ENCODE data around the gene SNORC.

Gene SNORC

DNA sequence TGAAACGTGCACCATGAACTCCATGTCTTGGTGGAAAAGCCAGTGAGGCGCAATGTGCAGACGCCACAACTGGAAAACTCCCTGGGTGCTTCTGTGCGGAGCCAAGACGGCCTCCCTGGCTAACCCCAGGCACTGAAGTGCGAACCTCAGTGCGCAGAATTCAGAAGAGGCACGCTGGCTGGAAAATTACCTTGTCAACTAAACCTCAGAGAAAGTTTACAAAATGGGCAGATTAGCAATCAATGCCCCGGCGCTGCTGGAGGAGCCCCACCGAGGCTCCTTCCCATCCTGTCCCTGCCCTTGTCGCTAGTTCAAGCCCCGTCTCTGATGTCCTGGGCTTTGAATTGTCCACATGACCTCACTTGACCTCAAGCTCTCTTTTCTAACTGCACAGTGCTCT, 22.2 kb downstream of the SNORC start:
- no peaks in the 10 kb centered on the region for H3K79me2 ChIP-seq (ENCODE audit: control insufficient read depth, insufficient read depth, low read length)
- no peak overlapping the region for H2AK5ac ChIP-seq (ENCODE audit: low read length)
- H3K4me1 ChIP-seq (ENCODE audit: control insufficient read depth, low read depth, low read length), result no peaks in the 10 kb centered on the region
- DNase-seq, result no peak
- H3K36me3 ChIP-seq (ENCODE audit: control insufficient read depth, insufficient read depth, low read length), result no peaks in the 10 kb centered on the region
- no peak overlapping the region for H3K4ac ChIP-seq (ENCODE audit: low read depth, low read length)
- H3K23ac ChIP-seq (ENCODE audit: low read length), result no peak overlapping the region
- no peak overlapping the region for H3K18ac ChIP-seq (ENCODE audit: low read length)
- no peak overlapping the region for H3K56ac ChIP-seq (ENCODE audit: low read length)
- no peak overlapping the region for H2BK5ac ChIP-seq (ENCODE audit: low read length)
- no peak overlapping the region for H3K9ac ChIP-seq (ENCODE audit: low read length)
- WGBS (ENCODE audit: extremely low coverage, insufficient coverage, low lambda C conversion rate), result no CpG with 5 or more reads among the region's 13 CpGs
- H2BK15ac ChIP-seq (replicated peaks; ENCODE audit: low read depth), result no peak overlapping the region
- no peak overlapping the region for H3K4me3 ChIP-seq (ENCODE audit: low read length)
- H2BK120ac ChIP-seq (ENCODE audit: low read depth, low read length), result no peak overlapping the region
- no peak overlapping the region for H3K4me2 ChIP-seq (ENCODE audit: low read length)
- H3K79me1 ChIP-seq (ENCODE audit: low read length), result no peaks in the 10 kb centered on the region
- no peak overlapping the region for H3K27ac ChIP-seq (ENCODE audit: low read depth, low read length)
- no peak overlapping the region for H4K5ac ChIP-seq (ENCODE audit: low read length)
- H4K8ac ChIP-seq (ENCODE audit: low read depth, low read length), result no peak overlapping the region
- no peaks in the 10 kb centered on the region for H3K27me3 ChIP-seq (ENCODE audit: insufficient read depth, low read length, poor library complexity)

DNA sequence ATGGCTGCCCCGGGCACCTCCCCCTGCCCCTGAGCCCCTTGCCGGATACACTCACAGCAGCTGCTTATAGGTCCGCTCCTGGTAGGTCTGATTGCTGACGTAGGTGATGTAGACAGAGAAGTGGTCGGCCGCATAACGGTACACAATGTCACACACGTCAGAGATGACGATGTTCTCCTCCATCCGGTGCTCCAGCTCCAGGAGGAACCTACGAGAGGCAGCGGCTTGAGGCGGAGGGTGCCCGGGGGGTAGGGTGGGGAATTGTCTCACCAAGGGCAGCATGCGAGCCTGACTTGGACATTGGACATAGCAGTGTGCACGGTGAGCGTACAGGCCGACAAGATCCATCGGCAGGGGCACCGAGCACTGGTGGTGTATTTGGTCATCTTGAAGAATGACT, 22.8 kb downstream of the SNORC start:
- Histone ChIP-seq H2BK120ac (ENCODE audit: low read depth, low read length) (no peak overlapping the region), H3K27ac (ENCODE audit: low read depth, low read length) (no peak overlapping the region), H4K5ac (ENCODE audit: low read length) (no peak overlapping the region), H3K9ac (ENCODE audit: low read length) (no peak overlapping the region), H3K79me2 (ENCODE audit: control insufficient read depth, insufficient read depth, low read length) (no peaks in the 10 kb centered on the region), H3K4ac (ENCODE audit: low read depth, low read length) (no peak overlapping the region), H4K8ac (ENCODE audit: low read depth, low read length) (no peak overlapping the region), H3K4me2 (ENCODE audit: low read length) (no peak overlapping the region), H2BK15ac (replicated peaks; ENCODE audit: low read depth) (no peak overlapping the region), H3K36me3 (ENCODE audit: control insufficient read depth, insufficient read depth, low read length) (no peaks in the 10 kb centered on the region), H2BK5ac (ENCODE audit: low read length) (no peak overlapping the region), H3K4me3 (ENCODE audit: low read length) (no peak overlapping the region), H3K18ac (ENCODE audit: low read length) (no peak overlapping the region), H2AK5ac (ENCODE audit: low read length) (no peak overlapping the region), H3K23ac (ENCODE audit: low read length) (no peak overlapping the region), H3K79me1 (ENCODE audit: low read length) (no peaks in the 10 kb centered on the region), H3K56ac (ENCODE audit: low read length) (no peak overlapping the region), H3K4me1 (ENCODE audit: control insufficient read depth, low read depth, low read length) (no peaks in the 10 kb centered on the region), H3K27me3 (ENCODE audit: insufficient read depth, low read length, poor library complexity) (no peaks in the 10 kb centered on the region)
- no peak for DNase-seq
- WGBS (ENCODE audit: extremely low coverage, insufficient coverage, low lambda C conversion rate), result no CpG with 5 or more reads among the region's 20 CpGs

DNA sequence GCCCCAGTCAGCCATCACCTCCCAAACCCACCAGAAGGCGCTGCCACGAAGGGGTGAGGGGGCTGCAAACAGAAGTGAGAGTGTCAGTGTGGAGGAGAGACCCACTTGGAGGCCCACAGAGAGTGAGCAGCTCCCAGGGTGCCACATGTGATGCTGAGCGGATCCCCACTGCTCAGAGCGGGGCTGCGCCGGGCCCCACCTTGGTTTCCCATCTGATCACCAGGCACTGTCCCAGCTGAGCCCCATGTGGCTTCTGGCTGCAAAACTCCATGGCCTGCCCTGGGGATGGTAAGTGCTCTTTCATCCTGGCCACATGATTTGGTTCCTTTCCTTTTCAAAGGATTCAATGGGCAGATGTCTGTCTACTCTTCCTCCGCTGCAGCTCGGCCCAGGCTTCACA, 23.8 kb downstream of the SNORC start:
- no CpG with 5 or more reads among the region's 8 CpGs for WGBS (ENCODE audit: extremely low coverage, insufficient coverage, low lambda C conversion rate)

DNA sequence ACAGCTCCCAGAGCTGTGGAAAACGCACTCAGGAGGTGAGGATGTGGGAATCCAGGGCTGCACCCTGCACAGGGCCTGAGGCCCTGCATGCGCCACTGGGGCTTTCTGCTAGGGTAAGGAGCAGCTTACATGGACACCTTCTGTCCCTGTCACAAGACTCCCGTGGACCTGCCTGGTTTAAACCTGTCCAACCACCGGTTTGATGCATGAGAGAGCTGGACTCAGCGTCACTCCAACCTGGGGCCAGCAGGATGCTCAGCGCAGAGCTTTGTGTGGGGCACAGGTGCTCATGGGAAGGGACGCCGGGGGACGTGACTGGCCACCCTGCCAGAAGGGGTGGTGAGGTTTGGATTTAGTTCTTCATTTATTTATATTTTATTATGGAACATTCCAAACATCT, 24.2 kb downstream of the SNORC start:
- no peak overlapping the region for H3K4ac ChIP-seq (ENCODE audit: low read depth, low read length)
- no peak overlapping the region for H3K4me3 ChIP-seq (ENCODE audit: low read length)
- H3K27ac ChIP-seq (ENCODE audit: low read depth, low read length), result no peak overlapping the region
- no peaks in the 10 kb centered on the region for H3K79me1 ChIP-seq (ENCODE audit: low read length)
- no peak for DNase-seq
- no peak overlapping the region for H4K5ac ChIP-seq (ENCODE audit: low read length)
- H3K36me3 ChIP-seq (ENCODE audit: control insufficient read depth, insufficient read depth, low read length), result no peaks in the 10 kb centered on the region
- WGBS (ENCODE audit: extremely low coverage, insufficient coverage, low lambda C conversion rate), result no CpG with 5 or more reads among the region's 9 CpGs
- no peak overlapping the region for H3K23ac ChIP-seq (ENCODE audit: low read length)
- no peak overlapping the region for H2BK15ac ChIP-seq (replicated peaks; ENCODE audit: low read depth)
- H3K4me2 ChIP-seq (ENCODE audit: low read length), result no peak overlapping the region
- H2BK120ac ChIP-seq (ENCODE audit: low read depth, low read length), result no peak overlapping the region
- H3K4me1 ChIP-seq (ENCODE audit: control insufficient read depth, low read depth, low read length), result no peaks in the 10 kb centered on the region
- no peak overlapping the region for H3K9ac ChIP-seq (ENCODE audit: low read length)
- H4K8ac ChIP-seq (ENCODE audit: low read depth, low read length), result no peak overlapping the region
- no peak overlapping the region for H3K18ac ChIP-seq (ENCODE audit: low read length)
- H3K56ac ChIP-seq (ENCODE audit: low read length), result no peak overlapping the region
- H2BK5ac ChIP-seq (ENCODE audit: low read length), result no peak overlapping the region
- H3K79me2 ChIP-seq (ENCODE audit: control insufficient read depth, insufficient read depth, low read length), result no peaks in the 10 kb centered on the region
- H2AK5ac ChIP-seq (ENCODE audit: low read length), result no peak overlapping the region
- no peaks in the 10 kb centered on the region for H3K27me3 ChIP-seq (ENCODE audit: insufficient read depth, low read length, poor library complexity)

More for the DNA sequence above, 23.8 kb downstream of the SNORC start:
- no peak overlapping the region for H3K4ac ChIP-seq (ENCODE audit: low read depth, low read length)
- no peak overlapping the region for H3K18ac ChIP-seq (ENCODE audit: low read length)
- no peak overlapping the region for H3K23ac ChIP-seq (ENCODE audit: low read length)
- H2BK120ac ChIP-seq (ENCODE audit: low read depth, low read length), result no peak overlapping the region
- H2BK15ac ChIP-seq (replicated peaks; ENCODE audit: low read depth), result no peak overlapping the region
- H3K79me1 ChIP-seq (ENCODE audit: low read length), result no peaks in the 10 kb centered on the region
- H3K36me3 ChIP-seq (ENCODE audit: control insufficient read depth, insufficient read depth, low read length), result no peaks in the 10 kb centered on the region
- no peaks in the 10 kb centered on the region for H3K27me3 ChIP-seq (ENCODE audit: insufficient read depth, low read length, poor library complexity)
- no peak for DNase-seq
- no peaks in the 10 kb centered on the region for H3K79me2 ChIP-seq (ENCODE audit: control insufficient read depth, insufficient read depth, low read length)
- H3K4me2 ChIP-seq (ENCODE audit: low read length), result no peak overlapping the region
- no peak overlapping the region for H4K8ac ChIP-seq (ENCODE audit: low read depth, low read length)
- H3K56ac ChIP-seq (ENCODE audit: low read length), result no peak overlapping the region
- no peak overlapping the region for H3K27ac ChIP-seq (ENCODE audit: low read depth, low read length)
- H4K5ac ChIP-seq (ENCODE audit: low read length), result no peak overlapping the region
- H3K4me3 ChIP-seq (ENCODE audit: low read length), result no peak overlapping the region
- no peak overlapping the region for H3K9ac ChIP-seq (ENCODE audit: low read length)
- H3K4me1 ChIP-seq (ENCODE audit: control insufficient read depth, low read depth, low read length), result no peaks in the 10 kb centered on the region
- no peak overlapping the region for H2AK5ac ChIP-seq (ENCODE audit: low read length)
- H2BK5ac ChIP-seq (ENCODE audit: low read length), result no peak overlapping the region

DNA sequence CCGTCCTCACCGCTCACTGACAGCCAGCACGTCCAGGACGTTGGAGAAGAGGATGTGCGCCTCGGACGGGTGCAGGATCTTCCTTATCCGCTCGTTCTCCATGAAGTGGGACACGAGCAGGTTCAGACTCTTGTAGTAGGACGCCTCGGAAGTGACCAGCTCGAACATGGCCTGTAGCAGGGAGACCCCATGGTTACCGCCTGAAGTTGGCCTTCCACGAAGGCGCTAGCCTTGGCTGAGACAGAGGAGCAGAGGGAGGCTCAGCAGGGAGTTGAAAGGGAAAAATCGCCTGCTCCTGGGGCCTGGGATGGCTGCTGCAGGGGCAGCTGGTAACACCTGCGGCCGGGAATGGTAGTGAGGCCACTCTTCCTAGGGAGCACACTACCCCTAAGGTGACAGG, 24.7 kb downstream of the SNORC start:
- WGBS (ENCODE audit: extremely low coverage, insufficient coverage, low lambda C conversion rate), result no CpG with 5 or more reads among the region's 19 CpGs
- H3K79me1 ChIP-seq (ENCODE audit: low read length), result no peaks in the 10 kb centered on the region

DNA sequence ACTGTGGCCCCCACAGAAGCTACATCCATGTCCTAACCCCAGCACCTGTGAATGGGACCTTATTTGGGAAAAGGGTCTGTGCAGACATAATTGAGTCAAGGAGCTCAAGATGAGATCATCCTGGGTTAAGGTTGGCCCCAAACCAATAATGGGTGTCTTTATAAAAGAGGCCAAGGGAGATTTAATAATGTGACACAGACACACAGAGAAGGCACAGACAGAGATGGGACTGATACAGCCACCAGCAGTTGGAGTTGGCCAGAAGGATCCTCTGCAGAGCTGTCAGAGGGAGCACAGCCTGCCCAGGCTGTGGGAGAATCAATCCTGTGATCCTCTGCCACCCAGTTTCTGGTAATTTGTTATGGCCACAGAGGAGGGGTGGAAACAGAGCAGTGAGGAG, 26.0 kb downstream of the SNORC start:
- H3K4ac ChIP-seq (ENCODE audit: low read depth, low read length), result no peak overlapping the region
- H4K8ac ChIP-seq (ENCODE audit: low read depth, low read length), result no peak overlapping the region
- H3K27me3 ChIP-seq (ENCODE audit: insufficient read depth, low read length, poor library complexity), result no peaks in the 10 kb centered on the region
- no peak overlapping the region for H3K4me2 ChIP-seq (ENCODE audit: low read length)
- no peak overlapping the region for H2AK5ac ChIP-seq (ENCODE audit: low read length)
- no peak overlapping the region for H3K18ac ChIP-seq (ENCODE audit: low read length)
- H3K23ac ChIP-seq (ENCODE audit: low read length), result no peak overlapping the region
- H2BK15ac ChIP-seq (replicated peaks; ENCODE audit: low read depth), result no peak overlapping the region
- no peak overlapping the region for H3K56ac ChIP-seq (ENCODE audit: low read length)
- no peak overlapping the region for H3K27ac ChIP-seq (ENCODE audit: low read depth, low read length)
- no peak overlapping the region for H3K9ac ChIP-seq (ENCODE audit: low read length)
- H2BK120ac ChIP-seq (ENCODE audit: low read depth, low read length), result no peak overlapping the region
- H2BK5ac ChIP-seq (ENCODE audit: low read length), result no peak overlapping the region
- H3K79me2 ChIP-seq (ENCODE audit: control insufficient read depth, insufficient read depth, low read length), result no peaks in the 10 kb centered on the region
- H3K79me1 ChIP-seq (ENCODE audit: low read length), result no peaks in the 10 kb centered on the region
- no peak overlapping the region for H3K4me3 ChIP-seq (ENCODE audit: low read length)
- no peaks in the 10 kb centered on the region for H3K36me3 ChIP-seq (ENCODE audit: control insufficient read depth, insufficient read depth, low read length)
- DNase-seq, result no peak
- no peaks in the 10 kb centered on the region for H3K4me1 ChIP-seq (ENCODE audit: control insufficient read depth, low read depth, low read length)
- H4K5ac ChIP-seq (ENCODE audit: low read length), result no peak overlapping the region

More for the DNA sequence above, 24.7 kb downstream of the SNORC start:
- H2BK5ac ChIP-seq (ENCODE audit: low read length), result no peak overlapping the region
- no peak overlapping the region for H3K4me2 ChIP-seq (ENCODE audit: low read length)
- no peak overlapping the region for H2BK120ac ChIP-seq (ENCODE audit: low read depth, low read length)
- no peak overlapping the region for H4K5ac ChIP-seq (ENCODE audit: low read length)
- H2AK5ac ChIP-seq (ENCODE audit: low read length), result no peak overlapping the region
- no peak overlapping the region for H3K4me3 ChIP-seq (ENCODE audit: low read length)
- no peak for DNase-seq
- no peak overlapping the region for H2BK15ac ChIP-seq (replicated peaks; ENCODE audit: low read depth)
- no peaks in the 10 kb centered on the region for H3K79me2 ChIP-seq (ENCODE audit: control insufficient read depth, insufficient read depth, low read length)
- H3K4ac ChIP-seq (ENCODE audit: low read depth, low read length), result no peak overlapping the region
- no peaks in the 10 kb centered on the region for H3K27me3 ChIP-seq (ENCODE audit: insufficient read depth, low read length, poor library complexity)
- H3K23ac ChIP-seq (ENCODE audit: low read length), result no peak overlapping the region
- H3K27ac ChIP-seq (ENCODE audit: low read depth, low read length), result no peak overlapping the region
- H4K8ac ChIP-seq (ENCODE audit: low read depth, low read length), result no peak overlapping the region
- H3K36me3 ChIP-seq (ENCODE audit: control insufficient read depth, insufficient read depth, low read length), result no peaks in the 10 kb centered on the region
- no peak overlapping the region for H3K18ac ChIP-seq (ENCODE audit: low read length)
- no peak overlapping the region for H3K9ac ChIP-seq (ENCODE audit: low read length)
- no peak overlapping the region for H3K56ac ChIP-seq (ENCODE audit: low read length)
- H3K4me1 ChIP-seq (ENCODE audit: control insufficient read depth, low read depth, low read length), result no peaks in the 10 kb centered on the region

Data from mesendoderm (in vitro differentiated cells).